ENCODE results near the gene SNRNP200.
A peak's percentile ranks its signal among the peaks of the same experiment; 100 is the strongest.

The SNRNP200 gene

GRCh38 chr2:96291751-96292150, 13.6 kb downstream of the SNRNP200 start:
- DNase-seq (ENCODE audit: low read depth): no peak
- no peak overlapping the region for H3K4me3 ChIP-seq (ENCODE audit: low read depth, low read length)

GRCh38 chr2:96287273-96287856, 18.0 kb downstream of the SNRNP200 start:
- no peak overlapping the region for H3K4me3 ChIP-seq (ENCODE audit: low read depth, low read length)
- DNase-seq (ENCODE audit: low read depth): no peak

GRCh38 chr2:96276787-96277499, 28.4 kb downstream of the SNRNP200 start:
- no peak overlapping the region for H3K4me3 ChIP-seq (ENCODE audit: low read depth, low read length)
- DNase-seq (ENCODE audit: low read depth): no peak

- DNase-seq (ENCODE audit: low read depth): no peak
- H3K4me3 ChIP-seq (ENCODE audit: low read depth, low read length): no peak overlapping the region
Observed at GRCh38 chr2:96274355-96275056, 30.8 kb downstream of the SNRNP200 start.

- H3K4me3 ChIP-seq (ENCODE audit: low read depth, low read length): no peak overlapping the region
- no peak for DNase-seq (ENCODE audit: low read depth)
Observed at GRCh38 chr2:96273763-96274162, 31.6 kb downstream of the SNRNP200 start.

GRCh38 chr2:96271995-96272394, 33.4 kb downstream of the SNRNP200 start:
- no peak overlapping the region for H3K4me3 ChIP-seq (ENCODE audit: low read depth, low read length)
- no peak for DNase-seq (ENCODE audit: low read depth)

- DNase-seq (ENCODE audit: low read depth): no peak
- peak overlapping the region; percentile 95 for H3K4me3 ChIP-seq (ENCODE audit: low read depth, low read length)
Observed at GRCh38 chr2:96267159-96267971, 38.0 kb downstream of the SNRNP200 start.

- H3K4me3 ChIP-seq (ENCODE audit: low read depth, low read length): peak within 1 kb of the TSS; percentile 95
- peak; percentile 93 for DNase-seq (ENCODE audit: low read depth)
Observed at GRCh38 chr2:96265840-96266679, 39.3 kb downstream of the SNRNP200 start, which contains the start of the genes CIAO1 and TMEM127. TSS of gene CIAO1 (plus strand) at chr2:96266225. CDS start at chr2:96266351, 126 bp downstream. TSS of gene TMEM127 (minus strand) at chr2:96265997. CDS start at chr2:96265381, 616 bp downstream.

GRCh38 chr2:96265349-96265839, 40.0 kb downstream of the SNRNP200 start:
- no peak for DNase-seq (ENCODE audit: low read depth)
- peak overlapping the region; percentile 95 for H3K4me3 ChIP-seq (ENCODE audit: low read depth, low read length)

- DNase-seq (ENCODE audit: low read depth): no peak
- H3K4me3 ChIP-seq (ENCODE audit: low read depth, low read length): peak overlapping the region; percentile 95
Observed at GRCh38 chr2:96264656-96265348, 40.5 kb downstream of the SNRNP200 start.

GRCh38 chr2:96264086-96264485, 41.3 kb downstream of the SNRNP200 start:
- H3K4me3 ChIP-seq (ENCODE audit: low read depth, low read length): no peak overlapping the region
- no peak for DNase-seq (ENCODE audit: low read depth)

GRCh38 chr2:96262306-96262705, 43.0 kb downstream of the SNRNP200 start:
- no peak overlapping the region for H3K4me3 ChIP-seq (ENCODE audit: low read depth, low read length)
- no peak for DNase-seq (ENCODE audit: low read depth)

GRCh38 chr2:96261328-96262003, 43.9 kb downstream of the SNRNP200 start:
- H3K4me3 ChIP-seq (ENCODE audit: low read depth, low read length): no peak overlapping the region
- no peak for DNase-seq (ENCODE audit: low read depth)

GRCh38 chr2:96260387-96261260, 44.7 kb downstream of the SNRNP200 start:
- DNase-seq (ENCODE audit: low read depth): peak; percentile 67
- no peak overlapping the region for H3K4me3 ChIP-seq (ENCODE audit: low read depth, low read length)

- DNase-seq (ENCODE audit: low read depth): no peak
Observed at GRCh38 chr2:96259497-96259921, 45.8 kb downstream of the SNRNP200 start.

GRCh38 chr2:96258166-96259022, 47.0 kb downstream of the SNRNP200 start:
- no peak for DNase-seq (ENCODE audit: low read depth)
- H3K4me3 ChIP-seq (ENCODE audit: low read depth, low read length): no peak overlapping the region

More at GRCh38 chr2:96259497-96259921, 45.8 kb downstream of the SNRNP200 start:
- H3K4me3 ChIP-seq (ENCODE audit: low read depth, low read length): no peak overlapping the region

Data from skeletal muscle cell (primary cell).